C4-2B (cell line): ENCODE results near the gene TCL1A.

ENCODE experiments used
- ZFX ChIP-seq: fragments of 450-650 bp; IDR thresholded peaks from 2 replicates; pipeline ENCODE4 v1.6.1; 2017
- TF ChIP-seq, protein P1 (sequence below): fragments of 450-650 bp; conservative IDR thresholded peaks from 2 replicates; pipeline ENCODE4 v1.5.1; 2017; ENCODE audit warnings: mild to moderate bottlenecking

DNA sequence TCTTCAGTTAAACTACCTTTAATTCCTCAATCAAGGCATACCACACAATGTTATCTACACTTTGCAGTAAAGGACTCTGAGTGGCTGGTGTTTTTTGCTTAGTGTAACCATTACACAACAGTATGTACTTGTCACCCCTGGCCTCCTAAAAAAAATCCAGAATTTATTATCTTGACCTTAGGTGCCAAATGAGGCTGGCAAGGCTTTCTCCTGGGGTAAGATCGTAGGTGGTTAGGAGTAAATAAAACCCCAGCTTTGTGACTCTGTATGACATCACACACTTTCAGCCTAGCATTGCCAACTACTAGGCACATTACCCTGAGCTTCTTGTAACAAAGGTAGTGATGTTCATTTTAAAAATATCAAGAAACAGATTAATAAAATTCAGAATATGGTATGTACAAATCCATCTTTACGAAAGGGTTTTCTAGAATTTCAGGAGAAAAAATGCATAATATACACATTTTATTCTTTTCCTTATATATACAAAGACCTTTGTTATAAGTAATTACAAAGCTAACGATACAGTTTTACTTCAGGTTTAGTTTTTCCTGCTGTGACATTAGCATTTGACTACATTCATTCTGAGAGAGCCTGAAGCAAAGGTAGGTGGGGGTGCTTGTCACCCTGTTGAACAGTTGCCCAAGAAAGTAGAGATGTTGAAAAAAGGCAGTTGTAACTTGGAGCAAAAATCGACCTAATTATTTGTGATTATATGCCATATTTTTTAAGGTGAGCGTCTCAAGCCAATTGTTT lies 13.5 kb downstream of the TCL1A start:
- TF ChIP-seq, protein P1, sequence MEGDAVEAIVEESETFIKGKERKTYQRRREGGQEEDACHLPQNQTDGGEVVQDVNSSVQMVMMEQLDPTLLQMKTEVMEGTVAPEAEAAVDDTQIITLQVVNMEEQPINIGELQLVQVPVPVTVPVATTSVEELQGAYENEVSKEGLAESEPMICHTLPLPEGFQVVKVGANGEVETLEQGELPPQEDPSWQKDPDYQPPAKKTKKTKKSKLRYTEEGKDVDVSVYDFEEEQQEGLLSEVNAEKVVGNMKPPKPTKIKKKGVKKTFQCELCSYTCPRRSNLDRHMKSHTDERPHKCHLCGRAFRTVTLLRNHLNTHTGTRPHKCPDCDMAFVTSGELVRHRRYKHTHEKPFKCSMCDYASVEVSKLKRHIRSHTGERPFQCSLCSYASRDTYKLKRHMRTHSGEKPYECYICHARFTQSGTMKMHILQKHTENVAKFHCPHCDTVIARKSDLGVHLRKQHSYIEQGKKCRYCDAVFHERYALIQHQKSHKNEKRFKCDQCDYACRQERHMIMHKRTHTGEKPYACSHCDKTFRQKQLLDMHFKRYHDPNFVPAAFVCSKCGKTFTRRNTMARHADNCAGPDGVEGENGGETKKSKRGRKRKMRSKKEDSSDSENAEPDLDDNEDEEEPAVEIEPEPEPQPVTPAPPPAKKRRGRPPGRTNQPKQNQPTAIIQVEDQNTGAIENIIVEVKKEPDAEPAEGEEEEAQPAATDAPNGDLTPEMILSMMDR = no peak
- TF ChIP-seq ZFX = no peak
